ENCODE results near the gene NRM.

GRCh38 chr6:30732237-30732943 is 41.6 kb upstream of the NRM start:
- TF ChIP-seq CTCF (IDR thresholded peaks at IDR 0.05) (no peak), POLR2A (IDR thresholded peaks at IDR 0.05) (no peak)

Data from body of pancreas (tissue), 4 donors.